DND-41 (cell line): Measurements from ENCODE around the gene IARS2.

Experiments
- ATAC-seq: fragments of 200-7000 bp; cut with Tn5 transposase; 3 replicates; pipeline ENCODE4 v1.9.1; 2021; ENCODE audit warnings: low read depth; ENCODE audit not compliant: insufficient read depth
- DNase-seq: peaks from one replicate; pipeline ENCODE4 v3.0.0-alpha.2; 2020
- H2AFZ ChIP-seq: 2 replicates; pipeline ENCODE4 v1.6.0; 2012; ENCODE audit warnings: low read depth, low read length
- H3K27ac ChIP-seq: 2 replicates; pipeline ENCODE4 v1.5.1; 2012; ENCODE audit warnings: low read length, inconsistent platforms
- H3K27me3 ChIP-seq: fragments of 200-600 bp; sonication (generic); 2 replicates; pipeline ENCODE4 v1.6.0; 2012; ENCODE audit warnings: low read length, mild to moderate bottlenecking, inconsistent platforms; ENCODE audit not compliant: insufficient read depth, poor library complexity
- H3K36me3 ChIP-seq: 2 replicates; pipeline ENCODE4 v1.5.1; 2012; ENCODE audit warnings: low read length, inconsistent platforms; ENCODE audit not compliant: insufficient read depth
- H3K4me1 ChIP-seq: 2 replicates; pipeline ENCODE4 v1.5.1; 2012; ENCODE audit warnings: mild to moderate bottlenecking, low read length; ENCODE audit not compliant: insufficient read depth
- H3K4me2 ChIP-seq: 2 replicates; pipeline ENCODE4 v1.6.0; 2012; ENCODE audit warnings: mild to moderate bottlenecking, moderate library complexity, low read length, inconsistent platforms; ENCODE audit not compliant: insufficient read depth
- H3K4me3 ChIP-seq, 2 experiments: fragments of 200-600 bp in 1 of 2; shearing (Covaris generic) in 1 of 2; 2 replicates each; pipeline ENCODE4 v1.5.1; 2012 to 2016; ENCODE audit warnings: inconsistent platforms in 2 of 2, low read length in 2 of 2, mild to moderate bottlenecking in 2 of 2, low read depth in 1 of 2, moderate library complexity in 1 of 2
- H3K79me2 ChIP-seq: 2 replicates; pipeline ENCODE4 v1.6.0; 2012; ENCODE audit warnings: low read length, inconsistent platforms; ENCODE audit not compliant: insufficient read depth
- H3K9ac ChIP-seq: 2 replicates; pipeline ENCODE4 v1.6.0; 2012; ENCODE audit warnings: low read depth, mild to moderate bottlenecking, inconsistent platforms, low read length, moderate library complexity
- H3K9me3 ChIP-seq: 2 replicates; pipeline ENCODE4 v1.5.1; 2012; ENCODE audit warnings: low read length, moderate library complexity, mild to moderate bottlenecking, inconsistent platforms; ENCODE audit not compliant: insufficient read depth, severe bottlenecking
- H4K20me1 ChIP-seq: 2 replicates; pipeline ENCODE4 v1.6.0; 2012; ENCODE audit warnings: low read length; ENCODE audit not compliant: insufficient read depth
- EZH2 ChIP-seq: IDR thresholded peaks from 3 replicates; pipeline ENCODE4 v1.6.1; 2012; ENCODE audit warnings: borderline replicate concordance, low read depth, mild to moderate bottlenecking, moderate library complexity, low read length, inconsistent platforms; ENCODE audit not compliant: severe bottlenecking
- TF ChIP-seq, protein P1 (sequence below): IDR thresholded peaks from 2 replicates; pipeline ENCODE4 v1.5.1; 2012; ENCODE audit warnings: borderline replicate concordance, low read length, moderate library complexity, mild to moderate bottlenecking; ENCODE audit not compliant: poor library complexity, severe bottlenecking; ENCODE audit errors: extremely low read depth

The IARS2 gene

DNA sequence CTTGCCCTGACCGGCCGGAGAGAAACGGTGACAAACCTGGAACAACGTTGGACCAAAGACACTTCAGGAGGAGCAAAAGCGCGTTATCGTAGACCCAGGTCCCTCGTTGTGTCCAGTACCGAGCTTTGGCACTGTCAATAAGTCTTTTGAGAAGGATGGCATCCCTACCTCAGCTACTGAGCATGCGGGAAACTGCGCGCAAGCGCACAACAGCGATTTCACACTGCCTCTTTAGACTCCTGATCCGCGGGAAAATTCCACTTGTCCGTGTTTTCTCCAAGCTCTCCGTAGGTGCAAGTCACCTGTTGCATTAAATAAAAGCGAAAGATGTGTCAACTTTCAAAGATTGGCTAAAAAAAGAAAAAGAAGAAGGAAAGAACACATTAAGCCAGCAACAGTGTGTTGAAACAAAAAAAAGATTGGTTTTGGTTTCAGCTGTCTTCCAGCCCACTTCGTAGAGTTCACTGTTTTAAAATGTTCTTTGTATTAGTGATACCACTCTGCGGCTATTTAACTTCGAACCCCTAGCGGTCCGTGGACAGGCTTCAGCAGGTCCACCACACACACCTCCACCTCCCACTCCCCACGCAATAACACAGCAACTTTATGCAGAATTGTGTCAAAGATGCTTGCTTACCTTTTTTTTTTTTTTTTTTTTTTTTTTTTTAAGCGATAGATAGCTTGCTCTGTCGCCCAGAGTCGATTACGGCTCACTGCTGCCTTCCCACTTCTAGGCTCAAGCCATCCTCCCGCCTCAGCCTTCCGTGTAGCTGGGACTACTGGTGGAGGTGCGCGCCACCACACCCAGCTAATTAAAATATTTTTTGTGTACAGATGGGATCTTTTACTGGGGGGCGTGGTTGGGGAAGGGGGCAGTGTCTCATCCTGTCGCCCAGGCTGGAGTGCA is 4.0 kb upstream of the IARS2 start, which contains the start of gene BPNT1:
Gene BPNT1, minus strand, starts transcription at position 139 of the 907 bp plus-strand sequence. CDS start 9,942 bp downstream, outside the sequence.
- TF ChIP-seq, protein P1, sequence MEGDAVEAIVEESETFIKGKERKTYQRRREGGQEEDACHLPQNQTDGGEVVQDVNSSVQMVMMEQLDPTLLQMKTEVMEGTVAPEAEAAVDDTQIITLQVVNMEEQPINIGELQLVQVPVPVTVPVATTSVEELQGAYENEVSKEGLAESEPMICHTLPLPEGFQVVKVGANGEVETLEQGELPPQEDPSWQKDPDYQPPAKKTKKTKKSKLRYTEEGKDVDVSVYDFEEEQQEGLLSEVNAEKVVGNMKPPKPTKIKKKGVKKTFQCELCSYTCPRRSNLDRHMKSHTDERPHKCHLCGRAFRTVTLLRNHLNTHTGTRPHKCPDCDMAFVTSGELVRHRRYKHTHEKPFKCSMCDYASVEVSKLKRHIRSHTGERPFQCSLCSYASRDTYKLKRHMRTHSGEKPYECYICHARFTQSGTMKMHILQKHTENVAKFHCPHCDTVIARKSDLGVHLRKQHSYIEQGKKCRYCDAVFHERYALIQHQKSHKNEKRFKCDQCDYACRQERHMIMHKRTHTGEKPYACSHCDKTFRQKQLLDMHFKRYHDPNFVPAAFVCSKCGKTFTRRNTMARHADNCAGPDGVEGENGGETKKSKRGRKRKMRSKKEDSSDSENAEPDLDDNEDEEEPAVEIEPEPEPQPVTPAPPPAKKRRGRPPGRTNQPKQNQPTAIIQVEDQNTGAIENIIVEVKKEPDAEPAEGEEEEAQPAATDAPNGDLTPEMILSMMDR: no peak
- no peak for TF ChIP-seq EZH2
- no peaks in the 10 kb centered on the region; the same call in 1 of the 2 replicates for H3K36me3 ChIP-seq
- DNase-seq (peak; percentile 94), ATAC-seq (peak; percentile 77)
- peak within 1 kb of the TSS; percentile 87 for H3K4me2 ChIP-seq
- H3K79me2 ChIP-seq: peaks cover 48% of the 10 kb centered on the region
- H3K27ac ChIP-seq: peak within 1 kb of the TSS; percentile 52
- H3K9me3 ChIP-seq: no peaks in the 10 kb centered on the region
- peak within 1 kb of the TSS; percentile 52 for H3K9ac ChIP-seq
- peaks cover 32% of the 10 kb centered on the region for H3K4me1 ChIP-seq
- H3K27me3 ChIP-seq: no peaks in the 10 kb centered on the region
- H2AFZ ChIP-seq: peak within 1 kb of the TSS; percentile 71
- H4K20me1 ChIP-seq: no peaks in the 10 kb centered on the region
- H3K4me3 ChIP-seq: peak within 1 kb of the TSS; percentile 38 to 75

GRCh38 chr1:220092694-220093093 is 1.2 kb upstream of the IARS2 start:
- ATAC-seq (no peak), DNase-seq (no peak)
- H3K4me3 ChIP-seq: no peak overlapping the region
- no peaks in the 10 kb centered on the region for H3K9me3 ChIP-seq
- TF ChIP-seq, protein P1: no peak
- no peak for TF ChIP-seq EZH2
- H3K4me2 ChIP-seq: no peak overlapping the region
- H3K36me3 ChIP-seq: peaks cover 8% of the 10 kb centered on the region
- H3K27me3 ChIP-seq: no peaks in the 10 kb centered on the region
- no peak overlapping the region for H2AFZ ChIP-seq
- H3K27ac ChIP-seq: no peak overlapping the region
- no peak overlapping the region for H3K9ac ChIP-seq
- H4K20me1 ChIP-seq: no peaks in the 10 kb centered on the region
- H3K4me1 ChIP-seq: peaks cover 43% of the 10 kb centered on the region
- peaks cover 47% of the 10 kb centered on the region for H3K79me2 ChIP-seq

DNA sequence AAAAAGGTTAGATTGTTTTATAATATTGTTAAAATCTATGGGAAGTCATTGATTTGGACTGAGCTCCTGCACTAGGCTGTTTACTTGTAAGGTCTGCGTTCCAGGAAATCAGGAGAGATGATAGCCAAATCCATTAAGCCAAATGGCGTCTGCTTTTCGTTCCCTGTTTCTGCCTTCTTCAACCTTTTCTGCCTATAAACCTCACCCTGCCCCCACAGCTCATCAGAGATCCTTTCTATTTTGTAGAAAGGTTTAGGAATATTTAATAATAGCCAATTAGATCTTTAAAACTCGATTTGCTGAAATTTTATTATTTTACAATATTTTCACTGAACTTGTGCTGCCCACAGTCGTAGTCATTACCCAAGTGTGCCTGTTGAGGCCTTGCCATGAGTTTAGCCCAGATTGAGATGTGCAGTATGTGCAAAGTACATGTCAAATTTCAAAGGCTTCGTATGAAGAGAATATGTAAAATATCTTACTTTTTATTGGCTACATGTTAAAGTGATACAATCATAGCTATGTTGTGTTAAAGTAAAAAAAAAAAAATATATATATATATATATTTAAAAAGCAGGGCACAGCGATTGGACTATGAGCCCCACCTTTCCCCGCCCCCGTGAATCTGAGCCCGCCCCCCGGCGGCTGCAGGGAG is 444 bp upstream of the IARS2 start:
- TF ChIP-seq EZH2: no peak
- TF ChIP-seq, protein P1: no peak
- H4K20me1 ChIP-seq: no peaks in the 10 kb centered on the region
- no peaks in the 10 kb centered on the region for H3K27me3 ChIP-seq
- peak overlapping the region in 1 of 2 experiments; percentile 34; a peak in 1 of 4 replicates for H3K4me3 ChIP-seq
- peak overlapping the region; percentile 44 for H2AFZ ChIP-seq
- H3K27ac ChIP-seq: no peak overlapping the region
- no peak overlapping the region for H3K9ac ChIP-seq
- H3K36me3 ChIP-seq: peaks cover 13% of the 10 kb centered on the region
- peaks cover 36% of the 10 kb centered on the region for H3K4me1 ChIP-seq
- peak overlapping the region; percentile 44 for H3K4me2 ChIP-seq
- peaks cover 44% of the 10 kb centered on the region for H3K79me2 ChIP-seq
- no peaks in the 10 kb centered on the region for H3K9me3 ChIP-seq
- no peak for ATAC-seq
- DNase-seq: no peak
